ENCODE measurements around the gene EPB41L2. TPM values are rescaled to one million over a fixed set of nuclear protein-coding genes. Genes with fewer than 3 reads are reported as not detected.
"Not testable (repeated sequence)": the region's sequence is repeated elsewhere in the genome, so short reads cannot be mapped to it uniquely, and the experiment has no call there.

EPB41L2 gene
- total RNA-seq, 4 donors from 2014 or later = 46.1 to 258 (median 88.3) TPM

GRCh38 chr6:130923350-130923749 is 139.7 kb downstream of the EPB41L2 start:
- DNase-seq = no peak
- TF ChIP-seq CTCF (IDR thresholded peaks at IDR 0.05) (no peak), POLR2A (IDR thresholded peaks at IDR 0.05) (no peak)
- H3K9me3 ChIP-seq = no peaks in the 10 kb centered on the region
- H3K36me3 ChIP-seq = no peaks in the 10 kb centered on the region
- no peak overlapping the region for H3K27ac ChIP-seq
- no peak overlapping the region for H3K4me3 ChIP-seq
- H3K4me1 ChIP-seq = no peaks in the 10 kb centered on the region
- no peaks in the 10 kb centered on the region for H3K27me3 ChIP-seq

GRCh38 chr6:130922922-130923321 is 140.1 kb downstream of the EPB41L2 start:
- no peak for TF ChIP-seq CTCF (IDR thresholded peaks at IDR 0.05)
- TF ChIP-seq POLR2A (IDR thresholded peaks at IDR 0.05) = no peak
- no peak overlapping the region for H3K27ac ChIP-seq
- H3K4me3 ChIP-seq = no peak overlapping the region
- H3K9me3 ChIP-seq = no peaks in the 10 kb centered on the region
- no peaks in the 10 kb centered on the region for H3K27me3 ChIP-seq
- H3K4me1 ChIP-seq = no peaks in the 10 kb centered on the region
- no peaks in the 10 kb centered on the region for H3K36me3 ChIP-seq
- no peak for DNase-seq

GRCh38 chr6:130920969-130921368 is 142.1 kb downstream of the EPB41L2 start:
- DNase-seq = no peak
- H3K27ac ChIP-seq = no peak overlapping the region
- H3K27me3 ChIP-seq = no peaks in the 10 kb centered on the region
- H3K4me1 ChIP-seq = no peaks in the 10 kb centered on the region
- no peak for TF ChIP-seq CTCF (IDR thresholded peaks at IDR 0.05)
- H3K36me3 ChIP-seq = no peaks in the 10 kb centered on the region
- no peak overlapping the region for H3K4me3 ChIP-seq
- H3K9me3 ChIP-seq = no peaks in the 10 kb centered on the region

- Histone ChIP-seq H3K4me1 (no peaks in the 10 kb centered on the region), H3K4me3 (no peak overlapping the region), H3K36me3 (no peaks in the 10 kb centered on the region), H3K9me3 (no peaks in the 10 kb centered on the region), H3K27ac (no peak overlapping the region), H3K27me3 (no peaks in the 10 kb centered on the region)
- TF ChIP-seq CTCF (IDR thresholded peaks at IDR 0.05) (no peak), POLR2A (IDR thresholded peaks at IDR 0.05) (no peak)
- DNase-seq = no peak
Observed at GRCh38 chr6:130918171-130918570, 144.9 kb downstream of the EPB41L2 start.

- H3K9me3 ChIP-seq, H3K36me3 ChIP-seq, H3K27me3 ChIP-seq, DNase-seq, H3K4me1 ChIP-seq, H3K27ac ChIP-seq, H3K4me3 ChIP-seq: not testable (repeated sequence)
Observed at GRCh38 chr6:130915606-130916005, 147.4 kb downstream of the EPB41L2 start.

GRCh38 chr6:130913120-130913519 is 149.9 kb downstream of the EPB41L2 start:
- DNase-seq = no peak
- Histone ChIP-seq H3K36me3 (no peaks in the 10 kb centered on the region), H3K4me3 (no peak overlapping the region), H3K27me3 (no peaks in the 10 kb centered on the region), H3K4me1 (no peaks in the 10 kb centered on the region), H3K27ac (no peak overlapping the region), H3K9me3 (no peaks in the 10 kb centered on the region)
- no peak for TF ChIP-seq CTCF (IDR thresholded peaks at IDR 0.05)
- TF ChIP-seq POLR2A (IDR thresholded peaks at IDR 0.05) = no peak

Measured in Peyer's patch (tissue), 4 donors.